Prostate gland (tissue), 2 donors: Measurements from ENCODE around the gene PRB2.

Experiments used
- CTCF ChIP-seq, 4 experiments: fragments of 200-600 bp in 2 of 4; fragments of 450-650 bp in 2 of 4; sonication (generic) in 2 of 4; IDR thresholded peaks; 1 replicate in 3 of 4; 2 replicates in 1 of 4; pipeline ENCODE4 v1.5.1; 2016 to 2019; ENCODE audit warnings: antibody characterized with exemption in 4 of 4, mild to moderate bottlenecking in 2 of 4, moderate library complexity in 2 of 4
- POLR2A ChIP-seq: fragments of 450-650 bp; IDR thresholded peaks from one replicate; pipeline ENCODE4 v1.6.1; 2016; ENCODE audit warnings: antibody characterized with exemption, mild to moderate bottlenecking

- TF ChIP-seq CTCF (IDR thresholded peaks at IDR 0.05), result no peak
- TF ChIP-seq POLR2A, result no peak
These were observed 17.4 kb upstream of the PRB2 start for GRCh38 chr12:11412731-11413130.
